HG02588 (cell line): ENCODE measurements around the gene GLA.

ENCODE experiments used
- ATAC-seq: cut with Tn5 transposase; IDR thresholded peaks from one replicate; pipeline ENCODE4 v1.9.1; 2021; ENCODE audit warnings: mild to moderate bottlenecking, moderate library complexity; ENCODE audit not compliant: unreplicated experiment

GLA gene

GRCh38 chrX:101359966-101360365 is 47.8 kb downstream of the GLA start:
- ATAC-seq: no peak

- no peak for ATAC-seq
These were observed 50.4 kb downstream of the GLA start for GRCh38 chrX:101357166-101357795.

DNA sequence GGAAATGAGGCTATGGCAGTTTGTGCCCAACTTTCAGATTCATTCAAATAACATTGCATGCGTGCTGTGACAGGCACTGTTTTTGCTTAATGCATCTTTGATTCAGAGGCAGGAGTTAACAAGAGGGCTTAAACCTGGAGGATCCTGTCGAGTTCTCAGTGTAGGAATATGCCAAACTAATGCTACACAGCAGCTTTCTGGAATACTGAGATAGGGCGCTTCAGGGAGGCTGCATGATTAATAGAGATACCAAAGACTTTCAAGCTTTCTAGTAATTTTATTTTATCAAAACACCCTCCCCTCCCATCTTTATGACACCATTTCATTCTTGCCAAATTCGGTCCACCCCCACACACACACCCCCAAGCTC is 58.5 kb downstream of the GLA start:
- no peak for ATAC-seq

DNA sequence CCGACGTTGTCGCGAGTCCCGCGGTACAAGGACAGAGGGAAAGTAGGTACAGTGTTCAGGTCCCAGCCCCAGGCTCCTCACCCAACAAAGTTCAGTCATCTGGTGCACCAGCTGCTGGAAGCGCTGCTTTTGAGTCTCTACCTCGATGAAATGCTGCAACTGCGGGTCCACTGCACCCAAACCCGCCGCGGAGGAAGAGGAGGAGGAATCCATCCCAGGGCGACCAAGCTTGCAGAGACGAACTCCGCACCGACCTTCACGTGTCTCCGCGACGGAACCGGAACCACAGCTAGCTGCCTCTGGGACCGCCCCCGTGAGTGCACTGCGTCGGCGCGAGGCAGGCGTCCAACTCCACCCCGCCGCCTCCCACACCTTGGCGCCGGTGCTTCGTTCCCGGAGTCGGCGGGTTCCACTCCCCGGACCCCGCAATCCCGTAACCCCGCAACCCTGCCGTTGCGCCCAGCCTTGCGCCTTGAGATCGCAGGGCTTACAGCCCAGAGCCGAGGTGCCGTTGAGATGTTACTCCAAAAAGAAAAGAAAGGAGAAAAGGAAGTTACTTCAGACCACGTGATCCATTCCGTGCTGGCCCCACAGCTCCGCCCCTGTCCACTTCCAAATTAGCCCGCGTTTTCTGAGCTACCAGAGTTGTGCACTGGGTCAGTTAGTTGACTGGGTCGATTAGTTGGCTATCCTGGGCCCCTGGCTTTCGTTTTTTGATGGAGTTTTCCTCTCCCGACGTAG is 59.1 kb downstream of the GLA start, which contains the start of gene TIMM8A:
Gene TIMM8A, minus strand, starts transcription at position 291 of the 741 bp plus-strand sequence. Its CDS starts 78 bp downstream, at position 213.
- peak; percentile 99 for ATAC-seq

- ATAC-seq: peak; percentile 1
These were observed 59.8 kb downstream of the GLA start for GRCh38 chrX:101347859-101348451.
